Duodenal mucosa (tissue), 2 donors: Measurements from ENCODE around the gene RUNDC3A.

Source experiments
- H3K27ac ChIP-seq: one replicate; pipeline ENCODE4 v1.7.0; 2013; ENCODE audit warnings: low read depth, low read length
- H3K27me3 ChIP-seq, 2 donors: one replicate each; pipeline ENCODE4 v1.7.0; 2013; ENCODE audit warnings: low read length in 2 of 2, control low read depth in 1 of 2; ENCODE audit not compliant: insufficient read depth in 2 of 2, control insufficient read depth in 1 of 2
- H3K36me3 ChIP-seq, 2 donors: one replicate each; pipeline ENCODE4 v1.7.0; 2013; ENCODE audit warnings: low read length in 2 of 2, control low read depth in 1 of 2; ENCODE audit not compliant: insufficient read depth in 2 of 2, control insufficient read depth in 1 of 2
- H3K4me1 ChIP-seq, 2 donors: one replicate each; pipeline ENCODE4 v1.7.0; 2013; ENCODE audit warnings: low read length in 2 of 2, control low read depth in 1 of 2; ENCODE audit not compliant: insufficient read depth in 2 of 2, control insufficient read depth in 1 of 2
- H3K4me3 ChIP-seq, 2 donors: one replicate each; pipeline ENCODE4 v1.7.0; 2013; ENCODE audit warnings: low read length in 2 of 2, low read depth in 1 of 2
- H3K9ac ChIP-seq, 2 donors: one replicate each; pipeline ENCODE4 v1.7.0; 2013; ENCODE audit warnings: low read length in 2 of 2, low read depth in 1 of 2
- H3K9me3 ChIP-seq, 2 donors: one replicate each; pipeline ENCODE4 v1.7.0; 2013; ENCODE audit warnings: low read length in 2 of 2, control low read depth in 1 of 2; ENCODE audit not compliant: control insufficient read depth in 1 of 2

RUNDC3A gene

DNA sequence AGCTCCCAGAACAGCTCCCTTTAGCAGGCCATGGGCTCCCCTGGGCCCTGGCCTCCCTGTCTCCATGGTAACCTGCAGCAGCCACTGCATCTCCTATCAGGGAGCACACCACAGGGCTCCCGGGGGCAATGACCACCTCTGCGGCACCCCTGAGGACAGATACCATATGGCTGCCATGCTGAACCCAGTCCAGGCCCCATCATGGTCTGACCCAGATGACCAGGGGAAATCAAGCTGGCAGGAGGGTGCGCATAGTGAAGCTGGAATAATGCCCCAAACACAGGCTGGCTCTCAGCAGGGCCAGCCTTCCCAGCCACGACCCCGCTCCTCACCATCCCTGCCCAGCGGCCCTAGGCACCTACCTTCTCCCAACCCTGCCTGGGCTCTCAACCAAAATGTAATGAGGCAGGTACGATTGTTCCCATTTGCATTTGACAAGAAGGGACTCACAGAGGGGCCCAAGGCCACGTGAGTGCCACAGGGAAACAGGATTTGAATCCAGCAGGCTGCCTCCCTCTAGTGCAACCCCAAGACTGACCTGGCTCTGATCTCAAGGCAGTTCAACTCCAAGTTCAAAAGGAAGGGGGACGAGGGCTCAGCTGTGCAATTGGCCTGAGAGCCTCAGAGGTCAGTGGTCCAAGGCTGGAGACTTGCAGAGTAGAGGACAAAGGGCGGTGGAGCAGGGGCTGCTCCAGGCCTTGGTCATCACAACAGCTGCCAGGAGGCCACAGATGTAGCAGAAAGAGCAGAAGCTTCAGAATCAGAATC lies 2.4 kb downstream of the RUNDC3A start:
- Histone ChIP-seq H3K27ac (no peak overlapping the region), H3K27me3 (peaks cover 19 to 26% of the 10 kb centered on the region in 2 donors), H3K9me3 (no peaks in the 10 kb centered on the region), H3K4me1 (peaks cover 8 to 9% of the 10 kb centered on the region in 2 donors), H3K36me3 (no peaks in the 10 kb centered on the region), H3K4me3 (no peak overlapping the region), H3K9ac (no peak overlapping the region)

DNA sequence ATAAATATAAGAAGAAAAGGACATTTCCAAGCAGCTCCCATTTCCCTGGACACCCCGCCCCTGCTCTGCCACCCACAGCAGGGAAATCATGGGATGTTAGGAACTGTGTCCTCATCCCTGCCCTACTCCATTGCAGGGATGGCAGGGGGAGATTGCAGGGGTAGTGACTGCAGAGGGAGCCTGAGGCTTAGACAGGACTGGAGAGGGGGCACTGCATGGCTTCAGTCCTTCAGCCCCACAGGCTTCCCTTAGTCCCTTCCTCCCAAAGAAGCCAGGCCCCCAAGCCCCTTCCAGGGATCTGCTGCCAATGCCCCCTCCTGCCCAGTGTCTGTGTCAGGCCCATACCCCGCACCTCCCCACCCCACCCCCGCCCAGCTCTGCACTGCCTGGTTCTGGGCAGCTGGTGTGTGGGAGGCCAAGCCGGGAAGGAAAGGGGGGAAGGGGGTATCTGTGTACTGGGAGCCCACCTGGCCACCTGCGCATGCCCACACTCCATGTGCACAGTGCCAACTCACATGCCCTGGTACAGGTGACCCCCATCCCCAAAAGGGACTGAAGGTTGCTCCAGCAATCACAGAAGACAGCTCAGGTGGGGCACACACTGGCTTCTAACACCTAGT lies 3.3 kb downstream of the RUNDC3A start:
- H3K4me3 ChIP-seq, result no peak overlapping the region
- no peaks in the 10 kb centered on the region for H3K36me3 ChIP-seq
- H3K27me3 ChIP-seq, result peaks cover 27 to 35% of the 10 kb centered on the region in 2 donors
- no peak overlapping the region for H3K27ac ChIP-seq
- H3K9me3 ChIP-seq, result no peaks in the 10 kb centered on the region
- H3K4me1 ChIP-seq, result peaks cover 10 to 14% of the 10 kb centered on the region in 2 donors
- H3K9ac ChIP-seq, result no peak overlapping the region

GRCh38 chr17:44312396-44313104 lies 4.1 kb downstream of the RUNDC3A start:
- H3K4me1 ChIP-seq, result peaks cover 9 to 14% of the 10 kb centered on the region in 2 donors
- no peak overlapping the region for H3K4me3 ChIP-seq
- H3K36me3 ChIP-seq, result no peaks in the 10 kb centered on the region
- H3K9me3 ChIP-seq, result no peaks in the 10 kb centered on the region
- no peak overlapping the region for H3K9ac ChIP-seq
- H3K27ac ChIP-seq, result no peak overlapping the region
- peaks cover 30 to 37% of the 10 kb centered on the region in 2 donors for H3K27me3 ChIP-seq

DNA sequence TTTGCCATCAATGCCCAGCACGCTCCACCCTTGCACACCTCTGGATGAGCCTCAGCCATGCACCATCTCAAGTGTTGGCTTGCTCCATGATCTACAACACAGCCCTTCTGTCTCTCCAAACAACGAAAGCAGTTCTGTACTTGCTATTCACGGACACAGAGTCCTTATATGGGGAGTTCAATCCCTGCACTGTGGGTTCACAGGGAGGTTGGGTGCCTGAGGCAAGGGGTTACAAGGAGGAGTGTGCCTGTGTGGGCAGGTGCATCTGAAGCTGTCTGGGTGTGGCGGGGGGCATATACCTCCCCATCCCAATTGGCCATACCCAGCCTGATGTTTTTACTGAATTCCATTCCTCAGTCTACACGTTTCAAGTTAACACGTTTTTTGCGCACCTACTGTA lies 5.6 kb downstream of the RUNDC3A start:
- peaks cover 30 to 36% of the 10 kb centered on the region in 2 donors for H3K27me3 ChIP-seq
- no peaks in the 10 kb centered on the region for H3K36me3 ChIP-seq
- H3K27ac ChIP-seq, result no peak overlapping the region
- no peaks in the 10 kb centered on the region for H3K9me3 ChIP-seq
- no peak overlapping the region for H3K4me3 ChIP-seq
- no peak overlapping the region for H3K9ac ChIP-seq
- peaks cover 4 to 11% of the 10 kb centered on the region in 2 donors for H3K4me1 ChIP-seq

- H3K9me3 ChIP-seq, result no peaks in the 10 kb centered on the region
- H3K27ac ChIP-seq, result no peak overlapping the region
- no peak overlapping the region for H3K9ac ChIP-seq
- H3K4me1 ChIP-seq, result peaks cover 4 to 8% of the 10 kb centered on the region in 2 donors
- H3K27me3 ChIP-seq, result peaks cover 30 to 36% of the 10 kb centered on the region in 2 donors
- peaks cover 0 to 1% of the 10 kb centered on the region in 2 donors for H3K36me3 ChIP-seq
- H3K4me3 ChIP-seq, result peak overlapping the region in 1 of 2 donors; percentile 29
These were observed 6.1 kb downstream of the RUNDC3A start for GRCh38 chr17:44314524-44314868.

DNA sequence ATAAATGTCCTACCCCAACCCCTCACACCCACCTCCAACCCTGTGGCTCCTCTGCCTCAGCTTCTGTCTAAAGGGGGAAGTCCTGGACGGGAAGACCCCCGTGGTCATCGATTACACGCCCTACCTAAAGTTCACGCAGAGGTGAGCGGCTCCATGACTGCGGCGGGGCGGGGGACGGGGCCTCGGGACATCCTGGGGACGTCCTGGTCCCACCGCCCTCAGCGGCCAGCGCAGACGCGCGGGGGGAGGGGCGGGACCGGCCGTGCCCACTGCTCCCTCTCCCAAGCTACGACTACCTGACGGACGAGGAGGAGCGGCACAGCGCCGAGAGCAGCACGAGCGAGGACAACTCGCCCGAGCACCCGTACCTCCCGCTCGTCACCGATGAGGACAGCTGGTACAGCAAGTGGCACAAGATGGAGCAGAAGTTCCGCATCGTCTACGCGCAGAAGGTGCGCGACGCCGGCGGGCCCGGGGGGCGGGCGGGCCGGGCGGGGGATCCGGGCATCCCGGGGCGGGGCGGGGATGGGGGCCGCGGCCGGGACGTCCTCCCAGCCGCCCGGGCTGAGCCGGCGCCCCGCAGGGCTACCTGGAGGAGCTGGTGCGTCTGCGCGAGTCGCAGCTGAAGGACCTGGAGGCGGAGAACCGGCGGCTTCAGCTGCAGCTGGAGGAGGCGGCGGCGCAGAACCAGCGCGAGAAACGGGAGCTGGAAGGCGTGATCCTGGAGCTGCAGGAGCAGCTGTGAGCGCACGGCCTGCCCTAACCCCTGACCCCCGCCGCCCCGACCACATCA lies 6.7 kb downstream of the RUNDC3A start:
- H3K9ac ChIP-seq, result no peak overlapping the region
- peak overlapping the region; percentile 29 to 53 for H3K4me3 ChIP-seq
- H3K36me3 ChIP-seq, result peaks cover 3 to 7% of the 10 kb centered on the region in 2 donors
- no peaks in the 10 kb centered on the region for H3K9me3 ChIP-seq
- H3K27me3 ChIP-seq, result peaks cover 30 to 36% of the 10 kb centered on the region in 2 donors
- H3K27ac ChIP-seq, result no peak overlapping the region
- peaks cover 4 to 8% of the 10 kb centered on the region in 2 donors for H3K4me1 ChIP-seq

DNA sequence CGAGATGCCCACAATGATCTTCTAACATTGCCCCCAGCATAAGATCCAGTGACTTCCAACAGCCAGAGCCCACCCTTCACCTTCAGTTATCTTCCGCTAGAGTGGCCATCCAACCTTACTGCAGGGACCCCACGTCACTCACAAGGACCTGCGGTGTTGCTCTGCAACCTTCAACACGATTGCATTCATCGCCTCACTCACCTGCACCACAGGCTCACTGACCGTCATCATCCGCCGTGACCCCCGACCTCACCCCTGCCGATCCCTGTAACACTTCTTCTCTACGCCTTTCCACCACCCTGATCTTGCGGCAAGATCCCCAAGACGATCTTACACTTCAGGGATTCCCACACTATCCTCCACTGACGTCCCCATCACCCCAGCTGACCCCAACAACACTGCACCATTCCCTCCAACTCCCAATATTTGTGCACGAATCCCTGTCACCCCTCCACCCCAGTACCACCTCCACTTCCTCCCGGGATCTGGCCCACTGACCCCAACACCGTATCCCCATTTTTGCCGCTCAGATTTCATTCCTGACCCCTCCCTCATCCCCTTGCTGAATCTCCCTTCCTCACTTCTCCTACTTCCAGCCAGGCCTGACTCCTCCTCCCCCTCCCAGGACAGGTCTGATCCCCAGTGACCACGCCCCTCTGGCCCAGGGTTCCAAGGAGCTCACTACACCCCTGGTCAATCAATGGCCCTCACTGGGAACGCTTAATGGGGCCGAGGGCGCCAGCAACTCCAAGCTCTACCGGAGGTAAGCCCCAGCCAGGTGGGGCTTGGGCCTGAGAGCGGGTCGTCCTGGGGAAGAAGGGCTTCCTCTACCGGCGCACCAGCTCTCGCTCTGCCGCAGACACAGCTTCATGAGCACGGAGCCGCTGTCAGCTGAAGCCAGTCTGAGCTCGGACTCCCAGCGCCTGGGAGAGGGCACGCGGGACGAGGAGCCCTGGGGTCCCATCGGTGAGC lies 7.6 kb downstream of the RUNDC3A start:
- peaks cover 30 to 36% of the 10 kb centered on the region in 2 donors for H3K27me3 ChIP-seq

DNA sequence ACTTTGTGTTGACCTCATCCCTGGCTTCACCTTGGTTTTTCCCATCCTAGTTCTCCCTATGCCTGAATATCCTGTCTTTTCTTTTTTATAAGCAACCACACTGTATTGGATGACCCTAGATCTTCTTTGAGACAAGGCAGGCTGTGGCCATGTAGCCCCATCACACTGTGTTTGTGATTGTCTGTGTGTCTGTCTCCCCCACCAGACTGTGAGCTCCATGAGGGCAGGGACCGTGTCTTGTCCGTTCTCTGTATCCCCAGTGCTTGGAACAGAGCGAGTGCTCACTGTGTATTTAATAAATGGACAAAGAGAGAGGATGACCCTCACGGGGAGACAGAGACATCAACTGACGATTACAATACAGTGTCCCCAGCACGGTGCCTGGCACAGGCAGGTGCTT lies 9.1 kb downstream of the RUNDC3A start:
- Histone ChIP-seq H3K36me3 (peaks cover 14 to 32% of the 10 kb centered on the region in 2 donors), H3K27me3 (peaks cover 30 to 36% of the 10 kb centered on the region in 2 donors), H3K27ac (no peak overlapping the region), H3K4me3 (no peak overlapping the region), H3K9ac (no peak overlapping the region), H3K4me1 (peaks cover 4 to 8% of the 10 kb centered on the region in 2 donors), H3K9me3 (no peaks in the 10 kb centered on the region)

More for the DNA sequence above, 7.6 kb downstream of the RUNDC3A start:
- no peaks in the 10 kb centered on the region for H3K9me3 ChIP-seq
- H3K36me3 ChIP-seq, result peaks cover 9 to 17% of the 10 kb centered on the region in 2 donors
- no peak overlapping the region for H3K4me3 ChIP-seq
- no peak overlapping the region for H3K9ac ChIP-seq
- H3K4me1 ChIP-seq, result peaks cover 4 to 8% of the 10 kb centered on the region in 2 donors
- no peak overlapping the region for H3K27ac ChIP-seq
